Bronchial epithelial cell (primary cell): ENCODE data around the gene ACADS. TPM values are rescaled to one million over a fixed set of nuclear protein-coding genes. Genes with fewer than 3 reads are reported as not detected.
A peak's percentile ranks its signal among the peaks of the same experiment; 100 is the strongest.

Source experiments
- DNase-seq: peaks from one replicate; pipeline ENCODE4 v3.0.0-alpha.2; 2010; ENCODE audit warnings: low read depth
- FAIRE-seq: peaks from 2 replicates; lab custom pipeline; 2011; peaks lifted over from hg19 to GRCh38; lab: Jason Lieb, UNC
- H3K27me3 ChIP-seq: 2 replicates; pipeline ENCODE4 v1.5.1; 2011; ENCODE audit warnings: low read length; ENCODE audit not compliant: control insufficient read depth, insufficient read depth
- H3K36me3 ChIP-seq: 2 replicates; pipeline ENCODE4 v1.5.1; 2011; ENCODE audit warnings: low read length; ENCODE audit not compliant: control insufficient read depth, insufficient read depth
- H3K4me3 ChIP-seq: 2 replicates; pipeline ENCODE4 v1.5.1; 2011; ENCODE audit warnings: mild to moderate bottlenecking, low read depth, low read length, control low read depth
- CTCF ChIP-seq: IDR thresholded peaks from 2 replicates; pipeline ENCODE4 v1.5.1; 2011; ENCODE audit warnings: mild to moderate bottlenecking, moderate library complexity, low read length, control low read depth, inconsistent platforms; ENCODE audit not compliant: insufficient read depth, severe bottlenecking
- total RNA-seq: library from RNA; depleted of rRNA; stranded (reverse); fragments of >200 nt; gene quantifications from 2 replicates; pipeline ENCODE4 v1.2.1, GENCODE V29; 2014

Gene ACADS
- total RNA-seq, 1 donor from 2014 or later, result 7.4 TPM

- peaks cover 6% of the 10 kb centered on the region for H3K36me3 ChIP-seq
- DNase-seq (peak; percentile 89), FAIRE-seq (peak; percentile 58)
- no peaks in the 10 kb centered on the region for H3K27me3 ChIP-seq
- no peak for TF ChIP-seq CTCF
- H3K4me3 ChIP-seq, result no peak overlapping the region
Measured at GRCh38 chr12:120783197-120783596, 57.6 kb downstream of the ACADS start.

GRCh38 chr12:120784804-120785203 is 59.2 kb downstream of the ACADS start:
- no peak overlapping the region for H3K4me3 ChIP-seq
- TF ChIP-seq CTCF, result no peak
- DNase-seq (no peak), FAIRE-seq (no peak)
- no peaks in the 10 kb centered on the region for H3K27me3 ChIP-seq
- peaks cover 6% of the 10 kb centered on the region for H3K36me3 ChIP-seq

GRCh38 chr12:120787889-120788288 is 62.3 kb downstream of the ACADS start:
- Histone ChIP-seq H3K27me3 (no peaks in the 10 kb centered on the region), H3K4me3 (no peak overlapping the region), H3K36me3 (no peaks in the 10 kb centered on the region)
- TF ChIP-seq CTCF, result no peak
- no peak for DNase-seq
- FAIRE-seq, result no peak

Other genes starting within 250 kb of the ACADS start
- 268 and 325 TPM in 2 replicates for gene DYNLL1, start 229.7 kb upstream of the ACADS start, total RNA-seq
- 32.9 and 38.9 TPM in 2 replicates for gene COQ5, start 196.7 kb upstream of the ACADS start, total RNA-seq
- 138 and 157 TPM in 2 replicates for gene RNF10, start 191.5 kb upstream of the ACADS start, total RNA-seq
- gene POP5, start 144.4 kb upstream of the ACADS start, total RNA-seq, result 26.3 and 33.2 TPM in 2 replicates
- not detected in 2 replicates for gene CABP1, start 85.2 kb upstream of the ACADS start, total RNA-seq
- 60.3 and 61.9 TPM in 2 replicates for gene MLEC, start 38.7 kb upstream of the ACADS start, total RNA-seq
- 12.9 and 19.5 TPM in 2 replicates for gene UNC119B, start 15.4 kb upstream of the ACADS start, total RNA-seq
- gene SPPL3, start 178.5 kb downstream of the ACADS start, total RNA-seq, result 4.2 and 8.7 TPM in 2 replicates